Activated CD8-positive, alpha-beta T cell treated with anti-CD3 and anti-CD28 coated beads for 36 hours (primary cell): Measurements from ENCODE around the gene PDE8B. TPM values are rescaled to one million over a fixed set of nuclear protein-coding genes. Genes with fewer than 3 reads are reported as not detected.
A peak's percentile ranks its signal among the peaks of the same experiment; 100 is the strongest.

ENCODE experiments used
- ATAC-seq: fragments of 200-7000 bp; cut with Tn5 transposase; one replicate; pipeline ENCODE4 v1.10.0; 2021; ENCODE audit warnings: mild to moderate bottlenecking, moderate library complexity
- CTCF ChIA-PET: fragments of 350-600 bp; sonication (Branson Sonifier 250); formaldehyde crosslinking; loops from one replicate; lab custom pipeline; 2021; ENCODE audit warnings: antibody characterized with exemption; lab: Charles Lee
- POLR2A ChIA-PET: fragments of 350-600 bp; sonication (Branson Sonifier 250); formaldehyde crosslinking; loops from one replicate; lab custom pipeline; 2021; ENCODE audit warnings: antibody characterized with exemption; lab: Charles Lee
- DNase-seq: peaks from one replicate; pipeline ENCODE4 v3.0.0-alpha.2; 2020
- H3K27ac Mint-ChIP-seq: one replicate; pipeline ENCODE4 v1.8.0; 2021; ENCODE audit warnings: mild to moderate bottlenecking, mixed read lengths
- H3K27me3 Mint-ChIP-seq: one replicate; pipeline ENCODE4 v1.8.0; 2021; ENCODE audit warnings: mixed read lengths
- H3K36me3 Mint-ChIP-seq: one replicate; pipeline ENCODE4 v1.8.0; 2021; ENCODE audit warnings: low read depth, mixed read lengths
- H3K4me1 Mint-ChIP-seq: one replicate; pipeline ENCODE4 v1.8.0; 2021; ENCODE audit warnings: low read depth, mixed read lengths
- H3K4me3 Mint-ChIP-seq: one replicate; pipeline ENCODE4 v1.8.0; 2021; ENCODE audit warnings: mild to moderate bottlenecking, moderate library complexity, mixed read lengths
- H3K9me3 Mint-ChIP-seq: one replicate; pipeline ENCODE4 v1.8.0; 2021; ENCODE audit warnings: mixed read lengths
- intact Hi-C: fragments of 100-400 bp; cut with micrococcal nuclease; formaldehyde crosslinking; loops from one replicate; pipeline ENCODE4 v1.10.0; 2022
- total RNA-seq, 2 experiments: library from RNA; stranded (reverse); gene quantifications; one replicate each; pipeline ENCODE4 v1.2.3, GENCODE V29; 2021
- TF ChIP-seq, protein P1 (sequence below): fragments of 200-600 bp; IDR thresholded peaks from one replicate; pipeline ENCODE4 v1.8.0; 2022; ENCODE audit warnings: antibody characterized with exemption, mild to moderate bottlenecking

PDE8B gene
- under 1 TPM in 1 of 2 experiments, not detected in 1; 0.47 TPM for total RNA-seq

- TF ChIP-seq, protein P1, sequence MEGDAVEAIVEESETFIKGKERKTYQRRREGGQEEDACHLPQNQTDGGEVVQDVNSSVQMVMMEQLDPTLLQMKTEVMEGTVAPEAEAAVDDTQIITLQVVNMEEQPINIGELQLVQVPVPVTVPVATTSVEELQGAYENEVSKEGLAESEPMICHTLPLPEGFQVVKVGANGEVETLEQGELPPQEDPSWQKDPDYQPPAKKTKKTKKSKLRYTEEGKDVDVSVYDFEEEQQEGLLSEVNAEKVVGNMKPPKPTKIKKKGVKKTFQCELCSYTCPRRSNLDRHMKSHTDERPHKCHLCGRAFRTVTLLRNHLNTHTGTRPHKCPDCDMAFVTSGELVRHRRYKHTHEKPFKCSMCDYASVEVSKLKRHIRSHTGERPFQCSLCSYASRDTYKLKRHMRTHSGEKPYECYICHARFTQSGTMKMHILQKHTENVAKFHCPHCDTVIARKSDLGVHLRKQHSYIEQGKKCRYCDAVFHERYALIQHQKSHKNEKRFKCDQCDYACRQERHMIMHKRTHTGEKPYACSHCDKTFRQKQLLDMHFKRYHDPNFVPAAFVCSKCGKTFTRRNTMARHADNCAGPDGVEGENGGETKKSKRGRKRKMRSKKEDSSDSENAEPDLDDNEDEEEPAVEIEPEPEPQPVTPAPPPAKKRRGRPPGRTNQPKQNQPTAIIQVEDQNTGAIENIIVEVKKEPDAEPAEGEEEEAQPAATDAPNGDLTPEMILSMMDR = no peak
- Mint-ChIP-seq H3K36me3 (no peaks in the 10 kb centered on the region), H3K4me3 (peak within 1 kb of the TSS; percentile 62), H3K4me1 (peaks cover 11% of the 10 kb centered on the region), H3K27me3 (peaks cover 56% of the 10 kb centered on the region), H3K27ac (no peak within 1 kb of the TSS), H3K9me3 (no peaks in the 10 kb centered on the region)
- CTCF ChIA-PET = no interaction called here
- DNase-seq = no peak
- intact Hi-C loops = no loop called here
- POLR2A ChIA-PET = no interaction called here
- ATAC-seq = peak; percentile 45
These were observed at the start of gene PDE8B for GRCh38 chr5:77210091-77210963. PDE8B (plus strand) TSS chr5:77210680; CDS start chr5:77210926, 246 bp downstream.

GRCh38 chr5:77163453-77163852 is 47.0 kb upstream of the PDE8B start:
- DNase-seq (no peak), ATAC-seq (no peak)
- Mint-ChIP-seq H3K27ac (no peak overlapping the region), H3K36me3 (no peaks in the 10 kb centered on the region), H3K4me3 (no peak overlapping the region), H3K9me3 (no peaks in the 10 kb centered on the region), H3K27me3 (peaks cover 1% of the 10 kb centered on the region), H3K4me1 (no peaks in the 10 kb centered on the region)
- intact Hi-C loops = no loop called here
- ChIA-PET CTCF (interaction anchor here (1.0 to 2.5 kb wide), 2 partner anchors 19 to 42 kb away, joined by 3 to 8 read pairs; no protein-coding TSS in a partner anchor), POLR2A (no interaction called here)
- TF ChIP-seq, protein P1 = no peak

DNA sequence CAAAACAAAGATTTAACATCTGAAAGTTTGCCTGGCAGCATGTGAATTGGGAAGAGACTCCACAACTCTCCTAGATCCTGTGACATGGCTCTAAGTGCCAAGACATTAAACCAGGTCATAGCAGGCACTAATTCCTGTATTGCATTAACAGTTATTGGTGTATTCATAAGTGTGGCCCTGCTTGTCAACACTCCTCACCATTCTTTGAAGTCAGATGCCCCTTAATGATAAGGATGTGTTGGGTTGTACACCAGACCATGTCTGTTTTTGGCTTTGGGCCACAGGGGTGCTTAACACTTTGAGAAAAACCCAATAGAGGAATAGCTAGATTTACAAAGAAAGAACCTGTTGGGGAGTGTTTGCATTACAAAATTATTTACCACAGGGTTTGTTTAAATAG is 43.4 kb upstream of the PDE8B start:
- H3K4me3 Mint-ChIP-seq = no peak overlapping the region
- ATAC-seq (no peak), DNase-seq (no peak)
- intact Hi-C loops = no loop called here
- CTCF ChIA-PET = interaction anchor here (1.1 to 1.3 kb wide), 2 partner anchors 14 to 17 kb away, joined by 3 read pairs; no protein-coding TSS in a partner anchor
- TF ChIP-seq, protein P1 = no peak
- POLR2A ChIA-PET = no interaction called here
- peaks cover 9% of the 10 kb centered on the region for H3K27me3 Mint-ChIP-seq
- no peaks in the 10 kb centered on the region for H3K36me3 Mint-ChIP-seq
- H3K27ac Mint-ChIP-seq = no peak overlapping the region
- no peaks in the 10 kb centered on the region for H3K4me1 Mint-ChIP-seq
- no peaks in the 10 kb centered on the region for H3K9me3 Mint-ChIP-seq

DNA sequence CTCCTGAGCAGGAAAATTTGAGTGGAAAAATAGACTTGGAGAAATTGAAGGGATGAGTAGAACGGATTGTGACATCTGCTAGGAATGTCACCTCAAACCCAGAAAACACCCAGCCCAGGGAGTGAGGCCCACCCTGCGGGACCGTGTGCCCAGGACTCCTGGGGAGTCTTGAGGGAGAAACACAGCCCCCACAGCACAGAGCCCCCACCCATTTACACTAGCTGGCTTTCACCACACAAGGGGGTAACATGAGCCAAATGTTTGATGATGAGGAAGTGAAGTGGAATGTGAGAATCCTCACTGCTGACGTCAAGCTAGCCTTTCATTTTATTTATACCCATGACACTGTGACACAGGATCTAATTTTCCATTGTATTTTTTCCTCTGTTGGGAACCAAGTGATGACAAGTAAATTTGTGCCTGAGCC is 42.8 kb upstream of the PDE8B start:
- CTCF ChIA-PET = interaction anchor here (1.1 to 1.3 kb wide), 2 partner anchors 14 to 17 kb away, joined by 3 read pairs; no protein-coding TSS in a partner anchor
- Mint-ChIP-seq H3K27ac (no peak overlapping the region), H3K4me1 (no peaks in the 10 kb centered on the region), H3K36me3 (no peaks in the 10 kb centered on the region), H3K4me3 (no peak overlapping the region), H3K27me3 (peaks cover 9% of the 10 kb centered on the region), H3K9me3 (no peaks in the 10 kb centered on the region)
- intact Hi-C loops = no loop called here
- TF ChIP-seq, protein P1 = no peak
- ATAC-seq (no peak), DNase-seq (no peak)
- POLR2A ChIA-PET = no interaction called here
